Mucosa of rectum (tissue), 2 donors: ENCODE measurements around the gene PCOLCE2.

Experiments used
- H3K27ac ChIP-seq, 2 donors: one replicate each; pipeline ENCODE4 v1.7.0; 2013; ENCODE audit warnings: inconsistent platforms in 2 of 2, low read depth in 2 of 2, low read length in 2 of 2
- H3K27me3 ChIP-seq, 2 donors: one replicate each; pipeline ENCODE4 v1.7.0; 2013; ENCODE audit warnings: low read length in 2 of 2; ENCODE audit not compliant: control insufficient read depth in 2 of 2, insufficient read depth in 2 of 2
- H3K36me3 ChIP-seq, 2 donors: one replicate each; pipeline ENCODE4 v1.7.0; 2013; ENCODE audit warnings: low read length in 2 of 2; ENCODE audit not compliant: control insufficient read depth in 2 of 2, insufficient read depth in 2 of 2
- H3K4me1 ChIP-seq, 2 donors: one replicate each; pipeline ENCODE4 v1.7.0; 2013; ENCODE audit warnings: low read length in 2 of 2, mild to moderate bottlenecking in 1 of 2; ENCODE audit not compliant: control insufficient read depth in 2 of 2, insufficient read depth in 2 of 2
- H3K4me3 ChIP-seq, 2 donors: one replicate each; pipeline ENCODE4 v1.7.0; 2013; ENCODE audit warnings: low read length in 2 of 2
- H3K9ac ChIP-seq, 2 donors: one replicate each; pipeline ENCODE4 v1.7.0; 2013; ENCODE audit warnings: low read length in 2 of 2, low read depth in 1 of 2, mild to moderate bottlenecking in 1 of 2
- H3K9me3 ChIP-seq, 2 donors: one replicate each; pipeline ENCODE4 v1.7.0; 2013; ENCODE audit warnings: low read length in 2 of 2; ENCODE audit not compliant: control insufficient read depth in 2 of 2
- donor health status: healthy.
- donor health status: Normal muscosa, but diverticular disease.

Gene PCOLCE2

DNA sequence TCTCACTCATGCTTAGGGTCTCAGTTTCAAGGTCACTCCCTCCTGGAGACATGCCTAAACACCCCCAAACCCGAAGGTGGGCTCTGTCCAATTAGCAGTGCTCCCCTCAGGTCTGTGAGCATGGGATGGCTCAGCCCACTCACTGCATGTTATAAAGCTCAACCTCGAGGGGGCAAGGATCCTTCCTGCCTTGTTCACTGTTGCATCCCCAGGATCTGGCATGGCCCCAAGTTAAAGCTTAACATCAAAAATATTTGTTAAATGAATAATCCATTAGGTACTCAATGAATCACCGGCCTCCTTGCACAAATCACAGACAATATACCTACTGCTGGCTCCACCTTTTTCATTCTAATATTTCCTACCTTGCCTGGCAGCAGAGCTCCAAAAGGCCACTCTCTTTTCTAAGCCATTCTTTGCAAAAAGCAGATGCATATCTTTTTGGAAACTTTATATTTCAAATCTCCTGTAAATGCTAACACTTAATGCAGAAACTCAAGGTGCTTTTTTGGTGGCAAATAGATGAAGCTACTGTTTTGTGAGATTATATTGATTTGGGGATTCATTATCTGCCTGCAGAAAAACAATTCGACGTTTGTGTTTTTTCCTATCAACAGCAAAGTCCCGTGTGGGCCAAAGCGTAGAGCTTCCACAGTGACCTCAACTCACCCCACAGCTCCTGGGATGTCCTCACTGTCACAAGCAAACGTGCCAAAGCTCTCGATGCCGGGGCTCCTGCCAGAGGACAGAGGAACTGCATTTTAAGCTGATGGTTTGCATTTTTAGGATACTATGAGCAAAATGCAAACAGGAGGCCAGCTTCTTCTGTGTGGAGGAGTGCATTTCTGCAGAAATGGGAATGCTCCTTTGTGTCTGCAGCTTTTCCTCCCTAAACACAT is 35.4 kb downstream of the PCOLCE2 start:
- Histone ChIP-seq H3K27me3 (peaks cover 3% of the 10 kb centered on the region in 2 donors), H3K36me3 (no peaks in the 10 kb centered on the region), H3K4me1 (no peaks in the 10 kb centered on the region), H3K9ac (no peak overlapping the region), H3K9me3 (no peaks in the 10 kb centered on the region), H3K27ac (no peak overlapping the region), H3K4me3 (no peak overlapping the region)

DNA sequence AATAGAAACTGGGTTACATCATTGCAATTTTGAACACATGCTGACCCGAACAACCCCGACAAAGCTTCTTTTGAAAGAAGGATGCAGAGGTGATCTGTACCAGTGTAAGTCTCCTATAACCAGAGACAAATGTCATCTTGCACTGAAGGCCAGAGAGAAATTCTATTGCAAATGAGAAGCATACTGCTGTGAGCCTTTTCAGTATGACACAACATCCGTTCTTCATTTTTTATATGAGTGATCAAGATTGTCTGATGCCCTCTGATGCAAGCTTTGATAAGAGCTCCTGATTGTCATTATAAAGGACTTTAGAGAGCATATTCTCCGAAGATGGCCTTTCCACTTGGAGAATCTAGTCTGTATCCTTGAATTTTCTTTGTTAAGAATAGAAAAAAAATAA is 36.9 kb downstream of the PCOLCE2 start:
- Histone ChIP-seq H3K27ac (no peak overlapping the region), H3K9ac (no peak overlapping the region), H3K4me3 (no peak overlapping the region), H3K27me3 (peaks cover 0 to 3% of the 10 kb centered on the region in 2 donors), H3K36me3 (no peaks in the 10 kb centered on the region), H3K4me1 (no peaks in the 10 kb centered on the region), H3K9me3 (no peaks in the 10 kb centered on the region)

DNA sequence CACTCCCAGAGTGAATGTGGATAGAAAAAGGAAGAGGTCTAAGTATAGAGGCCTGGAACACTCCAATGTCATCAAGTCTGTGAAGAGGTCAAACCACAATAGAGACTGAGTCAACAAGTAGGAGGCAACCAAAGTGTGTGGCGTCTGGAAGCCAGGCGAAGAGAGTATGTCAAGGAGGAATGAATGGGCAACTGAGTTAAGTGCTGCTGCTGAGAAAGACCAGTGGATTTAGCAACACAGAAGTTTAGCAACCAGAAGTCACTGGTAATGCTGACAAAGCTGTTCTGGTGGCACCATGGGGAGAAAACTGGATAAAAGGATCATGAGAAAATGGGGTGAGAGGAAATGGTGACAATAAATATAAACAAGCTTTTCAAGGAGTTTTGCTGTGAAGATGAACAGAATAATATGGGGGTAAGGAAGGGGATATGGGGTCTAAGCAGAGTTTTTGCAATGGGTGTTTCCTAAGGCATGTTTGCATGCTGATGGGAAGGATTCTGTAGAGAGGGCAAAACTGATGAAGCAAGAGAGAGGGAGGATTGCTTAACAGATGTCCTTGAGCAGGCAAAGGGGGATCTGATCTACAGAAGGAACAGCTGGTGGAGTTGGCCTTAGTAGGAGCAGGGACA is 38.4 kb downstream of the PCOLCE2 start:
- H3K9ac ChIP-seq, result no peak overlapping the region
- H3K9me3 ChIP-seq, result no peaks in the 10 kb centered on the region
- H3K27ac ChIP-seq, result no peak overlapping the region
- no peak overlapping the region for H3K4me3 ChIP-seq
- H3K36me3 ChIP-seq, result no peaks in the 10 kb centered on the region
- H3K4me1 ChIP-seq, result no peaks in the 10 kb centered on the region
- H3K27me3 ChIP-seq, result peaks cover 0 to 2% of the 10 kb centered on the region in 2 donors

DNA sequence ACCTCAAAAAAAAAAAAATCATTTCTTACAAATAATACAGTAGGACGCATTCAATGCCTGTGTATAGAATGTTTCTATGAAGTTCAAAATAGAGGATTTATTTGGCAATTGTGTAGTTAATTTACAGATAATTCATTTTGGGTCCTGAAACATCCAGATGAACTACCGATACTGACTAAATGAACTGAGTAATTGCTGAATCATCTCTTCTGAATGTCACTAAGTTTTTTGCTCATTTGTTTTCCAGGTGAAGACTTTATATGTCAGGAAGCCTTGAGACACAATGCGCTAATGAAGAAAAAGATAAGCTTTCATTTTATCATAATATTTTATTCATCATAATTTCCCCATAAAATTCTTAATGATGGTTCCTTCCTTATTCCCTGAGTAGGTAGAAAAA is 39.7 kb downstream of the PCOLCE2 start:
- Histone ChIP-seq H3K27me3 (no peaks in the 10 kb centered on the region), H3K36me3 (no peaks in the 10 kb centered on the region), H3K4me1 (no peaks in the 10 kb centered on the region), H3K9me3 (no peaks in the 10 kb centered on the region), H3K9ac (no peak overlapping the region), H3K27ac (no peak overlapping the region), H3K4me3 (no peak overlapping the region)

DNA sequence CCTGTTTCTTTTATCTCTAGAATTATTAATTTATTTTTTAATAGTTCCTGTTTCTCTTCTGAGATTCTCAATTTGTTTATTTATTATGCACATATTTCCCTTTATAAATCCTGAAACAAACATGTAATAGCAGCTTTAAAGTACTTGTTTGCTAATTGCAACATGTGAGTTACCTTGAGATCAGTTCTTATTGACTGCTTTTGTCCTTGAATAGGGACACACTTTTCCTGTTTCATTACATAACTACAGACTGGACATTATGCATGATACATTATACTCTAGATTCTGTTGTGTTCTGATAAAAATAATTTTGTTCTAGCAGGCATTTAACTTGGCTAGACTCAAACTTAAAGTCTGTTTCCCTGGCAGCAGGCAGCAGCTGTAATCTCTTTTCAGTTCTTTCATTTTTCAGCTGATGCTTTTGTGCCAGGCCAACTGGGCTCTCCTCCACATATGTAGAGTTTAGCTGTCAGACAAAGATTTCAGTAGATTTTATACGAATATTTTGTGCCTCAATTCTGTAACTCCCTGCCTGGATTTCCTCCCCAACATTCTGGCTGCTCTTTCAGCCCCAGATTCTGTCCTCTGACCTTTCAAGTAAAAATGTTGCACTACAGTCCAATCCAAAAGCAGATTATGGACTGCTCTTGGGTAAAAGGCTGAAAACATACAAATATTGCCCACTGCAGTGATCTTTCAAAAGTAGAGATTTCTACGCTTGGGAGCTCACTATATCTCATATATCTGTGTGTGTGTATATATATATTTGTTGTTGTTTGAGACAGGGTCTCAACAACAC is 41.9 kb downstream of the PCOLCE2 start:
- Histone ChIP-seq H3K9ac (no peak overlapping the region), H3K4me3 (no peak overlapping the region), H3K4me1 (no peaks in the 10 kb centered on the region), H3K9me3 (no peaks in the 10 kb centered on the region), H3K36me3 (no peaks in the 10 kb centered on the region), H3K27me3 (no peaks in the 10 kb centered on the region), H3K27ac (no peak overlapping the region)

DNA sequence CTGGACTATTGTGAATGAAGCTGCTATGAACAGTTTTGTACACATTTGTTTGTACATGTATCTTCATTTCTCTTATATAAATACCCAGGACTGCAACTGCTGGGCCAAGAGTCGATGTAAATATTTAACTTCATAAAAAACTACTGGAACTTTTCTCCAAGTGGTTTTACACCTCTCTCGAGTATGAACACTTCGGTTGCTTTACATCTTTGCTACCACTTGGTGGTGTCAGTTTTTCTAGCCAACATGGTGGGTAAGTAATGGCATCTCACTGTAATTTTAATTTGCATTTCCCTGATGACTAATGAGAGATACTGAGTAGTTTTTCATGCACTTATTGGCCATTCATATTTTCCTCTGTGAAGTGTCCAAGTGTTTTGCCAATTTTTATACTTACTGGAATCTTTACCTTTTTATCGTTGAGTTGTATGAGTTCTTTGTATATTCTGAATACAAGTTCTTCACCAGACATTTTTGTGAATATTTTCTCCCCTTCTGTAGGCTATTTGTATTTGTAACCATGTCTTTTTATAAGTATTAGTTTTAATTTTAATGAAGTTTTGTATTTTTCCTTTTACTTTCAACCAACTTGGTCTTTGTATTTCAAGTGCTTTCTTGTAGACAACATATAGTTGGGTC is 44.4 kb downstream of the PCOLCE2 start:
- Histone ChIP-seq H3K4me1 (no peaks in the 10 kb centered on the region), H3K27ac (no peak overlapping the region), H3K4me3 (no peak overlapping the region), H3K9ac (no peak overlapping the region), H3K27me3 (no peaks in the 10 kb centered on the region), H3K36me3 (no peaks in the 10 kb centered on the region), H3K9me3 (no peaks in the 10 kb centered on the region)

DNA sequence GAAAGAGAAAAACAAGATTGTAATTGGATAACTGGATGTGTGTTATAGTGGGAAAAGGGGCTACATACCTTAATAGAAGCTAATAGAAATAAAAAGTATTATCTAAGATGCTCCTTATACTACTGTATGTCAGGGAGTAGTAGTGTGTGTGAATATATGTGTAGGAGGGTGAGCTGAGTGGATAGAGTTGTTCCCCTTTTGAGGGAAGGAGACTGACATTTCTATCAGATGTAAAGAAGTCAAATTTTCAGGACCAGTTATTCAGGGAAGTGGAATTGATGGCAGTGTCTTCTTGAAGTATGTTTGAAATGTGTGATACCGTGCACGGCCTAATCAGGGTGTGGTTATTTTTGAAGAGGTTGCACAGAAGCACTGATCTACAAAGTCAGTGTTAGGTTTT is 49.1 kb downstream of the PCOLCE2 start:
- no peaks in the 10 kb centered on the region for H3K27me3 ChIP-seq

DNA sequence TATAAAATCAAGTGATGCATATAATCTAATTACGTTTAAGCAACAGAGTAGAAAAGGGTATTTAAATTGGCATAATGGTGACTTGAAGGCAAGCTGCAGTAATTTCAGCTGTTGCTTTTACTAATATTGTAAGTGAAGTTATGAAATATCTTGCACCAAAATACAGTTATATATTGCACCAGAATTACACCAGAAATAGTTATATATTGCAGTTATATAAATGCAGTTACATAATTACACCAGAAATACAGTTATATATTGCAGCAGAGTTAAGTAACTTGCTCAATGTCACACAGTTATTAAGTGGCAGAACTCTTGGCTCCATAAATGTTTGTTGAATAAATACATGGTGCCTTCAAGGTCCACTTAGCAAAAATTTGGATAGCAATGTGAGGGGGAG is 51.4 kb downstream of the PCOLCE2 start:
- H3K9ac ChIP-seq, result no peak overlapping the region
- no peaks in the 10 kb centered on the region for H3K9me3 ChIP-seq
- H3K27ac ChIP-seq, result no peak overlapping the region
- H3K4me1 ChIP-seq, result no peaks in the 10 kb centered on the region
- H3K36me3 ChIP-seq, result no peaks in the 10 kb centered on the region
- H3K27me3 ChIP-seq, result no peaks in the 10 kb centered on the region
- no peak overlapping the region for H3K4me3 ChIP-seq

More for the DNA sequence above, 49.1 kb downstream of the PCOLCE2 start:
- H3K4me3 ChIP-seq, result no peak overlapping the region
- no peak overlapping the region for H3K27ac ChIP-seq
- no peaks in the 10 kb centered on the region for H3K4me1 ChIP-seq
- H3K36me3 ChIP-seq, result no peaks in the 10 kb centered on the region
- H3K9ac ChIP-seq, result no peak overlapping the region
- no peaks in the 10 kb centered on the region for H3K9me3 ChIP-seq

DNA sequence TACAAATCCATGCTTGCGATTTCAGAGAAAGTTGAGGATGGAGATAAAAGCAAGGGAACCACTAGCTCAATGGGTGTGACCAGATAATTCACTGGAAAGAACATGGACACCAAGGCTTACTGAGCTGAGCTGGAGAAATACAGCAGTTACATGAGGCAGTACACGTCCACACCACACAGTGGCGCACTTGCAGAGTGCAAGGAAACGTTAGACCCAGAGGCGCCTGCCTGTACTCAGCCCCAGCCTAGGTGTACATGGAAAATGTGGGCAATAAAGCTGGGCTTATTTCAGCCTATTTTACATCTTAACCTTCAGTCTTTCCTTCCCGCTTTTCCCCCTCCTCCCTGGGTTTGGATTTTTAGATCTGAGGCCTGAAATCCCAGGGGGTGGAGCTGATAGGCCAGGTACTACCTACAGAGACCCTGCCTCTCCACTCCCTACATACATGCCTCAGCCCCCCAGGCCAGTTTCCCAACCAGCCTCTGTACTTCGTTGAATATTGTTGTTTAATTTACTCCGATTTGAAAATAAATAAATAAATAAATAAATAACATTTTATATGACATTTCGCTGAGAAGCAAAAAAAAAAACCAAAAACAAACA is 60.1 kb downstream of the PCOLCE2 start:
- Histone ChIP-seq H3K4me1 (no peaks in the 10 kb centered on the region), H3K9me3 (no peaks in the 10 kb centered on the region), H3K4me3 (no peak overlapping the region), H3K27me3 (peaks cover 0 to 2% of the 10 kb centered on the region in 2 donors), H3K9ac (no peak overlapping the region), H3K36me3 (no peaks in the 10 kb centered on the region), H3K27ac (no peak overlapping the region)
